Activated T-helper 17 cell treated with anti-CD3 and anti-CD28 coated beads, Interleukin-2, amount 50 U/mL, for 72 hours (primary cell): ENCODE measurements around the gene SHISAL1. TPM values are rescaled to one million over a fixed set of nuclear protein-coding genes. Genes with fewer than 3 reads are reported as not detected.
"Not testable (repeated sequence)": the region's sequence is repeated elsewhere in the genome, so short reads cannot be mapped to it uniquely, and the experiment has no call there.

ENCODE experiments used
- ATAC-seq: fragments of 150-1000 bp; cut with Tn5 transposase; replicated peaks from 2 replicates; pipeline ENCODE4 v1.10.0; 2021; ENCODE audit warnings: mild to moderate bottlenecking, moderate library complexity
- H3K27ac Mint-ChIP-seq: one replicate; pipeline ENCODE4 v1.8.0; 2022; ENCODE audit warnings: mixed read lengths
- H3K27me3 Mint-ChIP-seq: one replicate; pipeline ENCODE4 v1.8.0; 2022; ENCODE audit warnings: mixed read lengths
- H3K36me3 Mint-ChIP-seq: one replicate; pipeline ENCODE4 v1.8.0; 2022; ENCODE audit warnings: low read depth, mild to moderate bottlenecking, mixed read lengths
- H3K4me1 Mint-ChIP-seq: one replicate; pipeline ENCODE4 v1.8.0; 2022; ENCODE audit warnings: mixed read lengths
- H3K4me3 Mint-ChIP-seq: one replicate; pipeline ENCODE4 v1.8.0; 2022; ENCODE audit warnings: mild to moderate bottlenecking, mixed read lengths
- H3K9me3 Mint-ChIP-seq: one replicate; pipeline ENCODE4 v1.8.0; 2022; ENCODE audit warnings: mixed read lengths
- total RNA-seq, 2 donors: library from RNA; stranded (reverse); gene quantifications; one replicate each; pipeline ENCODE4 v1.2.3, GENCODE V29; 2022

Gene SHISAL1
- total RNA-seq, 2 donors from 2014 or later = not detected

GRCh38 chr22:44307509-44308169 is 5.1 kb downstream of the SHISAL1 start:
- ATAC-seq = no peak
- no peaks in the 10 kb centered on the region for H3K36me3 Mint-ChIP-seq

DNA sequence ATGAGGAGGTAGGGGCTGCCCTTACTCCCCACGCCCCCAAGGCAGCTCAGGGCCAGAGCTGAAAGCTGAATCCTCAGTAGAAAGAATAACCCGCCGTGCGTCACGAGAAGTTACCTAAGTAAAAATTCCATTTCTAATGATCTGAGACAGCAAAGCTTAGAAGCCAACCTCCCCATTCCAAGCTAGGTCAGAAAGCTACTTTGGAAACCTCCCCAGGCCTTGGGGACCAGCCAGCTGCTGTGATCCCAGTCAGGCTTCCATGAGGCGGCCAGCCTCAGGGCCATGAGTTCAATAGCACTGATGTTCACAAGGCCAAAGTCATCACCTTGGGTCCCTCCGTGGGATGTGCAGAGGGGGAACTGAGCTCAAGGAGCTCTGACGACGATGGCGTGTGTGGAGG is 6.9 kb downstream of the SHISAL1 start:
- Mint-ChIP-seq H3K27ac (no peak overlapping the region), H3K4me3 (no peak overlapping the region), H3K27me3 (peaks cover 5% of the 10 kb centered on the region), H3K36me3 (no peaks in the 10 kb centered on the region), H3K4me1 (no peaks in the 10 kb centered on the region), H3K9me3 (no peaks in the 10 kb centered on the region)
- ATAC-seq = no peak

More at GRCh38 chr22:44307509-44308169, 5.1 kb downstream of the SHISAL1 start:
- peaks cover 5% of the 10 kb centered on the region for H3K27me3 Mint-ChIP-seq
- no peak overlapping the region for H3K4me3 Mint-ChIP-seq
- no peak overlapping the region for H3K27ac Mint-ChIP-seq
- no peaks in the 10 kb centered on the region for H3K4me1 Mint-ChIP-seq
- H3K9me3 Mint-ChIP-seq = no peaks in the 10 kb centered on the region

DNA sequence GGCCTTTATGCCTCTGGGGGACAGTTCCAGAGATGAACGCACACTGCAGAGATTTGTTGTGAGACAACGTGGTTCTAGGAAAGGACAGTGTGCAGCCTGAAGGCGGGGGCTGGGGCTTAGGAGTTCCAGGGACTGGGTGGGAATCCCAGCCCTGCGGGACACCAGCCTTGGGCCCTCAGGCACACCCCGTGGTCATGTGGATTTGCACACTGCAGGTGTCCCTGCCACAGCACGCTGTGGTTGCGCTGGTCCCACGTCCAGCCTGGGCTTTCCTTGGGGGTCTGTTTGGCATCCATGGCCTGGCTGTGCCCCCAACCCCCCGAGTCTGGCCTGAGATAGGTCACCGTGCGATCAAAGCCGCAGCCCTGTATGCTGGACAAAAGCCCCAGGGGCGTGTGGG is 7.3 kb downstream of the SHISAL1 start:
- H3K27ac Mint-ChIP-seq = no peak overlapping the region
- H3K27me3 Mint-ChIP-seq = peaks cover 10% of the 10 kb centered on the region
- no peaks in the 10 kb centered on the region for H3K4me1 Mint-ChIP-seq
- H3K4me3 Mint-ChIP-seq = no peak overlapping the region
- no peaks in the 10 kb centered on the region for H3K9me3 Mint-ChIP-seq
- H3K36me3 Mint-ChIP-seq = no peaks in the 10 kb centered on the region
- ATAC-seq = no peak

GRCh38 chr22:44304911-44305310 is 7.8 kb downstream of the SHISAL1 start:
- H3K4me1 Mint-ChIP-seq = no peaks in the 10 kb centered on the region

GRCh38 chr22:44304354-44304753 is 8.4 kb downstream of the SHISAL1 start:
- no peak overlapping the region for H3K4me3 Mint-ChIP-seq
- no peak overlapping the region for H3K27ac Mint-ChIP-seq
- no peaks in the 10 kb centered on the region for H3K4me1 Mint-ChIP-seq
- H3K36me3 Mint-ChIP-seq = no peaks in the 10 kb centered on the region
- peak; percentile 67 for ATAC-seq
- H3K27me3 Mint-ChIP-seq = peaks cover 17% of the 10 kb centered on the region
- no peaks in the 10 kb centered on the region for H3K9me3 Mint-ChIP-seq

More at GRCh38 chr22:44304911-44305310, 7.8 kb downstream of the SHISAL1 start:
- Mint-ChIP-seq H3K27me3 (peaks cover 13% of the 10 kb centered on the region), H3K4me3 (no peak overlapping the region), H3K36me3 (no peaks in the 10 kb centered on the region), H3K27ac (no peak overlapping the region), H3K9me3 (no peaks in the 10 kb centered on the region)
- no peak for ATAC-seq

- ATAC-seq, H3K9me3 Mint-ChIP-seq, H3K36me3 Mint-ChIP-seq, H3K4me1 Mint-ChIP-seq, H3K4me3 Mint-ChIP-seq, H3K27ac Mint-ChIP-seq: not testable (repeated sequence)
- peaks cover 17% of the 10 kb centered on the region for H3K27me3 Mint-ChIP-seq
Measured at GRCh38 chr22:44302363-44302762, 10.4 kb downstream of the SHISAL1 start.

GRCh38 chr22:44301039-44301438 is 11.7 kb downstream of the SHISAL1 start:
- Mint-ChIP-seq H3K36me3 (no peaks in the 10 kb centered on the region), H3K27me3 (peaks cover 13% of the 10 kb centered on the region), H3K4me1 (no peaks in the 10 kb centered on the region), H3K9me3 (no peaks in the 10 kb centered on the region), H3K4me3 (no peak overlapping the region), H3K27ac (no peak overlapping the region)
- no peak for ATAC-seq

GRCh38 chr22:44299124-44299523 is 13.6 kb downstream of the SHISAL1 start:
- H3K27me3 Mint-ChIP-seq = peaks cover 12% of the 10 kb centered on the region
- no peaks in the 10 kb centered on the region for H3K4me1 Mint-ChIP-seq
- peaks cover 1% of the 10 kb centered on the region for H3K9me3 Mint-ChIP-seq
- no peak overlapping the region for H3K27ac Mint-ChIP-seq
- no peak overlapping the region for H3K4me3 Mint-ChIP-seq
- no peak for ATAC-seq
- H3K36me3 Mint-ChIP-seq = no peaks in the 10 kb centered on the region

DNA sequence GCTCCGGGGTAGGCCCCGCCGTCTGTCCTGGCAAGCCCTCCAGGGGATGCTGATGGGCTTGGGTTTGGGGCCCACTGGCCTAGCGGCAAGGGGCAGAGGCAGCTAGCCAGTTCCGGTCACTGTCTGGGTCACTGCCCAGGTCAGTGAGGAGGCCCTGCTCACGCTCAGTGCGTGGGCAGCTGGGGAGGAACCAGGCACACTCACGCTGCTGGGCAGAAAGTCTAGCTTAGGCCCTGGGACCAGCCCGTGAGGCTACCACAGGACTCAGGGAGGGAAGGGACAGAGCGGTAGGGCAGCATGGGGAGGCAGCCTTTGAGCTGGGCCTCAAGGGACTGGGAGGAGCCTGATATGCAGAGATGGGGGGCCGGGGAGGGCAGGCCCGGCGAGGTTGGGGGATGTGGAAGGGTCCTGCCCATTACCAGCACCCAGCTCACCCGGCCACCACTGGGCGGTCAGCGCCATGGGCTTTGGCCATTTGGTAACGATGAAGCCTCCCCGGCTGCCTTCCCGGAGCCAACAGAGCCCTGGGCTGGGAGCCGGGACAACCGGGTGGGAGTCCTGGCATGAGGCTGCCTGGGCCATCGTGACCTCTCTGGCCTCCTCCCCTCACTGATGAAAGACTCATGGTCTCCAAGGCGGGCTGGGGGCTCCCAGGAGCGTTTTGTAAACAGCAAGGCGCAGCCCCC is 14.2 kb downstream of the SHISAL1 start:
- Mint-ChIP-seq H3K9me3 (peaks cover 4% of the 10 kb centered on the region), H3K27ac (no peak overlapping the region), H3K4me1 (no peaks in the 10 kb centered on the region), H3K4me3 (no peak overlapping the region), H3K36me3 (no peaks in the 10 kb centered on the region), H3K27me3 (peaks cover 12% of the 10 kb centered on the region)
- ATAC-seq = no peak

- no peaks in the 10 kb centered on the region for H3K36me3 Mint-ChIP-seq
- no peak overlapping the region for H3K4me3 Mint-ChIP-seq
- peaks cover 4% of the 10 kb centered on the region for H3K9me3 Mint-ChIP-seq
- ATAC-seq = no peak
- H3K27ac Mint-ChIP-seq = no peak overlapping the region
- H3K4me1 Mint-ChIP-seq = no peaks in the 10 kb centered on the region
- peaks cover 12% of the 10 kb centered on the region for H3K27me3 Mint-ChIP-seq
Measured at GRCh38 chr22:44297470-44298061, 15.2 kb downstream of the SHISAL1 start.

- Mint-ChIP-seq H3K36me3 (no peaks in the 10 kb centered on the region), H3K9me3 (peaks cover 4% of the 10 kb centered on the region), H3K4me1 (no peaks in the 10 kb centered on the region), H3K27ac (no peak overlapping the region), H3K27me3 (peaks cover 7% of the 10 kb centered on the region), H3K4me3 (no peak overlapping the region)
- ATAC-seq = no peak
Measured at GRCh38 chr22:44295406-44295805, 17.3 kb downstream of the SHISAL1 start.

GRCh38 chr22:44293876-44294275 is 18.9 kb downstream of the SHISAL1 start:
- Mint-ChIP-seq H3K9me3 (peaks cover 4% of the 10 kb centered on the region), H3K27ac (no peak overlapping the region), H3K27me3 (peaks cover 4% of the 10 kb centered on the region), H3K4me1 (no peaks in the 10 kb centered on the region), H3K36me3 (no peaks in the 10 kb centered on the region), H3K4me3 (no peak overlapping the region)
- no peak for ATAC-seq

- peaks cover 4% of the 10 kb centered on the region for H3K9me3 Mint-ChIP-seq
- no peak for ATAC-seq
- peaks cover 4% of the 10 kb centered on the region for H3K27me3 Mint-ChIP-seq
- H3K27ac Mint-ChIP-seq = no peak overlapping the region
- no peaks in the 10 kb centered on the region for H3K4me1 Mint-ChIP-seq
- H3K36me3 Mint-ChIP-seq = no peaks in the 10 kb centered on the region
- no peak overlapping the region for H3K4me3 Mint-ChIP-seq
Measured at GRCh38 chr22:44293034-44293433, 19.7 kb downstream of the SHISAL1 start.

- Mint-ChIP-seq H3K27ac (no peak overlapping the region), H3K9me3 (peaks cover 4% of the 10 kb centered on the region), H3K36me3 (no peaks in the 10 kb centered on the region), H3K27me3 (peaks cover 4% of the 10 kb centered on the region), H3K4me1 (no peaks in the 10 kb centered on the region), H3K4me3 (no peak overlapping the region)
- no peak for ATAC-seq
Measured at GRCh38 chr22:44292521-44292920, 20.2 kb downstream of the SHISAL1 start.
